Neuron (in vitro differentiated cells): Measurements from ENCODE around the gene PBOV1.

Experiments
- H2AFZ ChIP-seq: one replicate; pipeline ENCODE4 v1.6.1; 2013; ENCODE audit warnings: low read depth, mild to moderate bottlenecking, inconsistent platforms, low read length, moderate library complexity
- H3K27me3 ChIP-seq: one replicate; pipeline ENCODE4 v1.6.1; 2013; ENCODE audit warnings: low read length; ENCODE audit not compliant: insufficient read depth
- H3K36me3 ChIP-seq: one replicate; pipeline ENCODE4 v1.6.1; 2013; ENCODE audit warnings: low read length; ENCODE audit not compliant: insufficient read depth
- H3K4me1 ChIP-seq: one replicate; pipeline ENCODE4 v1.6.1; 2013; ENCODE audit warnings: low read length; ENCODE audit not compliant: insufficient read depth
- H3K4me3 ChIP-seq: 2 replicates; pipeline ENCODE4 v1.5.1; 2013; ENCODE audit warnings: mild to moderate bottlenecking, low read length, moderate library complexity
- H3K9me3 ChIP-seq: one replicate; pipeline ENCODE4 v1.6.1; 2013; ENCODE audit warnings: low read length

Gene PBOV1

DNA sequence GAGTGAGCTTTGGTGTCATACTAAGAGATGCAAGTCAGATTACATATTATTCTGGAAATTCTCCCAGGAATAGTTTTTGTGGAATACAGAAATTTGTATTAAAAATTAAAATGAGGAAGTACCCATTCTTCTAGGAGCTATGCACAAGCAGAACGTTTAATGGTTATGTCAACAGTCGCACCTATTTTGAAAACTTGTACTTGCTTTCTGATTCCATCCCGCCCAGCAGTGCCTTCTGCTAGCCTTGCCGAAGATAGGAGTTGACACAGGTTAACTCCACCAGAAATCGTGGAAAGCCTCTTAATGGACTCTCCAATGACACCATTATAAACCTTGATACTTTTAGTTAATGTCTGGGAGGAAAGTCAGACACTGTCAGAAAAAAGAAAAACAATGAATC is 6.7 kb downstream of the PBOV1 start:
- no peaks in the 10 kb centered on the region for H3K4me1 ChIP-seq
- H2AFZ ChIP-seq = no peak overlapping the region
- H3K4me3 ChIP-seq = no peak overlapping the region
- no peaks in the 10 kb centered on the region for H3K36me3 ChIP-seq
- no peaks in the 10 kb centered on the region for H3K9me3 ChIP-seq
- no peaks in the 10 kb centered on the region for H3K27me3 ChIP-seq

DNA sequence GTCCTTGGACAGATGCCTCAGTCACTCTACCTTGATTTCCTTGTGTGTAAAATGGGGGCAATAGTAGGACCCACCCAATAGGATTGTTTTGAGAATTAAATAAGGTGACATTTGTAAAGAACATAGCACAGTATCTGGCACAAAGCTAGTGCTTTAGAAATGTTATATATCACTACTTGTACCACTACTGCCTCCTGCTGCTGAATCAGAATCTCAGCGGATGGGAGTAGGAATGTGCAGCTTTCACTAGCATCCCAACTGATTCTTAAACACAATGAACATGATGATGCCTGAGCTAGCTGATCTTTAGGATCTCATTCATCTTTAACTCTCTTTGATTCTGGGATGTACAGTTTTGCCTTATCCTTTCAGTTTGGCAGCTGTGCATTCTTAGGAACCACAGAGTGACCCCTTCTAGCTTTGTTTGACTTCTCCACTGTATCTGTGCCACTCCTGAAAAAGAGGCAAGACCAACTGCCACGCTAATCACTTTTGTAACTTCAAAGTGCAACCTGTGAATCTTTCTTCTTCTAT is 7.2 kb downstream of the PBOV1 start:
- Histone ChIP-seq H3K9me3 (no peaks in the 10 kb centered on the region), H3K4me1 (no peaks in the 10 kb centered on the region), H3K36me3 (no peaks in the 10 kb centered on the region), H2AFZ (no peak overlapping the region), H3K27me3 (no peaks in the 10 kb centered on the region), H3K4me3 (no peak overlapping the region)

DNA sequence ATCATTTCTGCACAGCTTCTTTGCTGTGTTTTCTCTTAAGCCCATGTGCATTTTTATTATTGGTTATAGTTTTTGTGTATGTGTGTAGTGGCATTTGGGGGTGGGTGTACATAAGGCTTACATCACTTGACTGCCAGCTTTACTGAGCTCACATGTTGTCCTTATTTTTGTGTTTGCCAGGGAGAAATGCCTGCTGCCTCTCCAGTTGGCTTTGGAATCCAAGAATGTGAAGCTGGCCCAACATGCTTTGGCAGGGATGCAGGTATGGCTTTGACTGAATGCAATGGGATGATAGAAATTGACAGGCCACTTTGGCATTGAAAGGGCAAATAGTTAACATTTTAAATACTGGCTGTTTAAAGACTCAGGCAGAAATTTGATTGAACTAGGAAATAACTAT is 11.4 kb downstream of the PBOV1 start:
- no peaks in the 10 kb centered on the region for H3K27me3 ChIP-seq
- no peak overlapping the region for H3K4me3 ChIP-seq
- no peak overlapping the region for H2AFZ ChIP-seq
- no peaks in the 10 kb centered on the region for H3K9me3 ChIP-seq
- H3K4me1 ChIP-seq = no peaks in the 10 kb centered on the region
- H3K36me3 ChIP-seq = no peaks in the 10 kb centered on the region

DNA sequence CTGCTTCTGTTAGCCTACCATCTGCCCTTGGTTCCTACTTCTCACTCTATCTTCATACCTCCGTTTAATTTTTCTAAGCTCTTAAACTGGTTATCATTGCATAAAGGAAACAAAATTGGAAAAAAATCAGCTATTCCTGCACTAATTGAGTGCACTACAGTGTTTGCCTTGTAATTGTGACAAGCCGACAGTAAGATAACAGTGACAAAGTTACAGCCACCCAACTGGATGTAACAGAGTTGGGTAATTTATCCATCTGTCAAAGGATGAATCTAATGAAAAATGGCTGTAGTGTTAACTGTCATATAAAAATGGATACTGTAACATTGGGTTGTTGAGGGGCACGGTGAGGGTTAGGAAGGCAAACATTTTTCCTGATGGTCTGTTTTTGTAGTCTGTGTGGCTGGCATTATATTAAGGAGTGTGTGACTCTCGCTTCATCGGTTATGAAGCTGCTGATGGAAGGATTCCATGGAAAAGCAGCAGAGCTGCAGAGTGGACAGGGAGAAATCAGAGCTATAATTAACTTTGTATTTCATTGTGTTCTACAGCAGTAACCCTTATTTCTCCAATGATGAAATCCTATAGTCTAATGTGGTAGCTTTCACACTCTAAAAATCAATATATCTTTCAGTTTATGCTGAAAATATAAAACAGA is 12.7 kb downstream of the PBOV1 start:
- Histone ChIP-seq H3K27me3 (no peaks in the 10 kb centered on the region), H3K9me3 (no peaks in the 10 kb centered on the region), H3K36me3 (no peaks in the 10 kb centered on the region), H3K4me1 (no peaks in the 10 kb centered on the region), H3K4me3 (no peak overlapping the region), H2AFZ (no peak overlapping the region)

DNA sequence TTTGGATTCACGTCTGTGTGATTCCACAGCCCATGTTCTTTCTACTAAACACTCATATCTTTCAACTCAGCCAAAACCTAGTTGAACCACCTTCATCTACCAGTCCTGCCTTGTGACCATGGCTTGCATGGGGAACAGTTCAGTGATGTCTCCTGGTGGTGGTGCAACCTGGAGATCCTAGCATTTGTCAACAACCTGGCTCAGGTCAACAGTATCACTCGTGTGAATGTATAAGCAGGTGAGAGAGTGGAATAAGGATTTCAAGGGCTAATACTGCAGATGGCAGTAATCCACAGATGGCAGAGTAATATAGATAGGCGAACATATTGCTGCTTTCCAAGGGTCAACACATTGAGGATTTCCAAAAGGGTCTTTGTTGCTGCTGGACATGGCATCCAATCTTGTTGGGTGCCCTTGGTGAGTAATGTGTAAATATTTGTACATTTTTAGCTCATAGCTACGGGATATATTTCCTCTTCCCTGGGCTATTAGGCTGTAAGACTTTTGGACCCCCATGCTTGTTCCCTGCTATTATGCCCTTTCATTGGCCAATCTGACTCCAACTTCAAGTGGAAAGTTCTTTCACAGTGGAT is 13.4 kb downstream of the PBOV1 start:
- no peaks in the 10 kb centered on the region for H3K4me1 ChIP-seq

DNA sequence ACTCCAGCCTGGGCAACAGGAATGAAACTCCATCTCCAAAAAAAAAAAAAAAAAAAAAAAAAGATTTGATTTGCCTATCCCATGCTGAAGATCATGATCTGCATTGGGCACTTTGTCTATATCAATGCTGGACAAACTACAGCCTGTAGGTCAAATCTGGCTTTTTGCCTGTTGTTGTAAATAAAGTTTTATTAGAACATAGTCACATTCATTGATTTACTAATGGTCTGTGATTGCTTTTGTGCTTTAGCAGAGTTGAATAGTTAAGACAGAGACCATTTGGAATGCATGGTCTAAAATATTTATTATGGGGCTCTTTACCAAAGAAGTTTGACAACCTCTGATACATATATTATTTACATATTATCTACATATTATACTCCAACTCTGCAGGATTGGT is 14.0 kb downstream of the PBOV1 start:
- Histone ChIP-seq H3K4me1 (no peaks in the 10 kb centered on the region), H3K36me3 (no peaks in the 10 kb centered on the region), H2AFZ (no peak overlapping the region)

More for the DNA sequence above, 13.4 kb downstream of the PBOV1 start:
- Histone ChIP-seq H3K9me3 (no peaks in the 10 kb centered on the region), H3K36me3 (no peaks in the 10 kb centered on the region), H2AFZ (no peak overlapping the region), H3K4me3 (no peak overlapping the region), H3K27me3 (no peaks in the 10 kb centered on the region)

DNA sequence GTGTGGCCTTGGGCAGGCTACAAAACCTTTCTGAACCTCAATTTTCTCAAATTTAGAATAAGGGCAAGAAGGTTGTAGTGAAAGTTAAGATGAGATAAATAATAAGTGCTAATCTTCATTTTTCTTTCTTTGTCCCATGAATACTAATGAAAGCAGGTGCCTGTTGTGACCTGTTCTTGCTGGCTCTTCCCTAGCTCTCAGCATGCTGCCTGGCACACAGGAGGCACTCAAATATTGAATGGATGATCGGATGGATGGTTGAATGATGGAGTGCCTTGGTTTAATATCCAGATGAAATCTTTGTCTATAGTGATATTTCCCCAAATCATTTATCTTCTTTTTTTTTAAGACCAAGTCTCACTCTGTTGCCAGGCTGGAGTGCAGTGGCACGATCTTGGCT is 15.0 kb downstream of the PBOV1 start:
- no peaks in the 10 kb centered on the region for H3K36me3 ChIP-seq
- no peaks in the 10 kb centered on the region for H3K4me1 ChIP-seq
- H3K9me3 ChIP-seq = no peaks in the 10 kb centered on the region

More for the DNA sequence above, 14.0 kb downstream of the PBOV1 start:
- H3K27me3 ChIP-seq = no peaks in the 10 kb centered on the region
- H3K4me3 ChIP-seq = no peak overlapping the region
- no peaks in the 10 kb centered on the region for H3K9me3 ChIP-seq

DNA sequence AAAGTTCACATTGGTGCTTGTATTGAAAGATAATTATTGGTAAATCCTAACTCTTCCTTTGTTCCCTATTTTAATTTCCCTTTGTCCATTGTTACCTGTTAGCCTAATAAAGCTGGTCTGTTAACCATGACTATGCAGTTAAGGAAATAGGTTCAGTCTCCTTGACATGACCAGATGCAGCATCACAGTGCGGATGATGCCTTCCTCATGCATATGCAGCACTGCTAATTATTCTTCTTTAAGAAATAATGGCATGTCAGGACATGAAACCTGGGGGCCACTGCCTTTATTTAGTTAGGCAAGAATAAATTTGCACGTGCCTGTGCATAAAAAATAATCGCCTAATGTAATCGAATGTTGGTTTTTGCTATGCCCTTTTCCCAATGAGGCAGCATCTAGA is 16.5 kb downstream of the PBOV1 start:
- Histone ChIP-seq H2AFZ (no peak overlapping the region), H3K9me3 (no peaks in the 10 kb centered on the region), H3K4me1 (no peaks in the 10 kb centered on the region), H3K4me3 (no peak overlapping the region), H3K27me3 (no peaks in the 10 kb centered on the region), H3K36me3 (no peaks in the 10 kb centered on the region)

More for the DNA sequence above, 15.0 kb downstream of the PBOV1 start:
- Histone ChIP-seq H3K27me3 (no peaks in the 10 kb centered on the region), H2AFZ (no peak overlapping the region), H3K4me3 (no peak overlapping the region)

DNA sequence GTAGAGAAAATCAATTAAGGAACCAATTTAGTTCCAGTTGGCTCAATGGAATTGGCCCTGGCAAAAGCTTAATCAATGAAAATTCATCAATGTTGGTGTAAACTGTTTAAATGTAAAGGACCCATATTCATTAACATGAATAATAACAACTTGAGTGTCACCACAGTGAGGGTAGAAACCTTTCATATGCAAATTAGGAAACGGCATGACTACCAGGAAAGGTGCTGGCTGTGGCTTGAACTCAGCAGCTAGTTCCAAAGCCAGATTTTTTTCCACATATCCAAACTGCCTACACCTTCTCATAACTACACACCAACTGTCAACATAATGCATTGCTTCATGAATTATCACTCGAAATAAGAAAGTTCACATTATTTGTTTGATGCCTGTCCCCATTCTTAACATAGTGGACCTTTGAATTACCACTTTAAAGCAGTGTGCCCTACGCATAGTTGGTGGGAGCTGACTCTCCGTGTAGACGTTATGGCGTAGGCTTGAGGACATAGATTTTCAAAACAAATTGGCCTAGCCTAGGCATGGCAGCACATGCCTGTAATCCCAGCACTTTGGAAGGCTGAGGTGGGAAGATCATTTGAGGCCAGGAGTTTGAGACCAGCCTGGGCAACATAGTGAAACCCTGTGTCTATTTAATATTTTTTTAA is 19.7 kb downstream of the PBOV1 start:
- Histone ChIP-seq H3K9me3 (no peaks in the 10 kb centered on the region), H3K4me1 (no peaks in the 10 kb centered on the region), H3K4me3 (no peak overlapping the region), H3K27me3 (no peaks in the 10 kb centered on the region), H3K36me3 (no peaks in the 10 kb centered on the region), H2AFZ (no peak overlapping the region)

DNA sequence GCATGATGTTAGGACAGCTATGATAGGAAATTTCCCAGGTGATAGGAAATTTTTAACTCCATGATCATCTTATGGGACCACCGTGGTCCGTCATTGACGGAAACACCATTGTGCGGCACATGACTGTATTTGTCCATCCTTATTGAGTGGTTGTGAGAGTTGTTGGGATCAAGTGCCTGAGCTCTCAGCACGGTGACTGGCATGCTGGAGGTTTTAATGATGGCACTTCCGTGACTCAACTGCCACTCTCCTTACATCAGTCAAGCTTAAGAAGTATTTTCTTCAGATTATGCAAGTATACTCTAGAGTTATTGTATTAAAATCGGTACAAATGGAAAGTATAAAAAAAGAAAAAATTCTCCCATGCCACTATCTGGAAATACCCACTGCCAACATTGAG is 20.7 kb downstream of the PBOV1 start:
- H3K36me3 ChIP-seq = no peaks in the 10 kb centered on the region
- no peak overlapping the region for H3K4me3 ChIP-seq
- H3K9me3 ChIP-seq = no peaks in the 10 kb centered on the region
- H2AFZ ChIP-seq = no peak overlapping the region
- no peaks in the 10 kb centered on the region for H3K4me1 ChIP-seq
- H3K27me3 ChIP-seq = no peaks in the 10 kb centered on the region

DNA sequence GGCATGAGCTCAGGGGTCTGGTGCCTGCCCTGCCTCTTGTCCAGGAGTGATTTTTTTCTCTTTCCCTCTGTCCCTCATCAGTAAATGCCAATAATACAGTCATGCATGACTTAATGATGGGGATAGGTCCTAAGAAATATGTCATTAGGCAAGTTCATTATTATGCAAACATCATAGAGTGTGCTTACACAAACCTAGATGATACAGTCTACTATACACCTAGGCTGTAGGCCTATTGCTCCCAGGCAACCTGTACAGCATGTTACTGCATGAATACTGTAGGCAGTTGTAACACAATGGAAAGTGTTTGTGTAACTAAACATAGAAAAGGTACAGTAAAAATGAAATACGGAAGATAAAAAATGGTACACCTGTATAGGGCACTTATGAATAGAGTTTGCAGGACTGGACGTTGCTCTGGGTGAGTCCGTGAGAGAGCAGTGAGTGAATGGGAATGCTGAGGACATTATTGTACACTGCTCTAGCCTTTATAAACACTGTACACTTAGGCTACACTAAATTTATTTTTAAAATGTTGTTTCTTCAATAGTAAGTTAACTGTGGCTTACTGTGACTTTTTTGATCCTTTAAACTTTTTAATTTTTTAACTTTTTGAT is 22.1 kb downstream of the PBOV1 start:
- Histone ChIP-seq H3K27me3 (no peaks in the 10 kb centered on the region), H3K36me3 (no peaks in the 10 kb centered on the region), H3K4me1 (no peaks in the 10 kb centered on the region), H3K4me3 (no peak overlapping the region), H3K9me3 (no peaks in the 10 kb centered on the region), H2AFZ (no peak overlapping the region)

DNA sequence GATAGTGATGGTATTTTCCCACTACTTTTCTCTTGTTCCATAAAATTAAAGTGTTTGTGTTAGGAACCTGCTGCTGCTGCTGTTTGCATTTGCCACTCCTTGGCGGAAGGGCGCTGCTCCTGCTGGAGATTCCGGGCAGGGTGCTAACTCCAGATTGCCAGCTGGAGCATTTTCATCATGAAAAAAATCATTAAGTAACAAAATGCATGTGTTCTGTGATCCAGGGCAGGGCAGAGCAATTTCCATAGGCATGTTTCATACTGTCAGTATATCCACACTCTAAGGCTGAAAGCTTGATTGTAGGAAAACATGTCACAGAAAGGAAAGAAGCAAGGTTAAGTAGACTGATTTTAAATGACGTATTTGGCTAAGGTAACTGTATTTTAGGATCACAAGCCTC is 24.0 kb downstream of the PBOV1 start:
- Histone ChIP-seq H3K27me3 (no peaks in the 10 kb centered on the region), H3K36me3 (no peaks in the 10 kb centered on the region), H2AFZ (no peak overlapping the region), H3K4me1 (no peaks in the 10 kb centered on the region), H3K9me3 (no peaks in the 10 kb centered on the region), H3K4me3 (no peak overlapping the region)

DNA sequence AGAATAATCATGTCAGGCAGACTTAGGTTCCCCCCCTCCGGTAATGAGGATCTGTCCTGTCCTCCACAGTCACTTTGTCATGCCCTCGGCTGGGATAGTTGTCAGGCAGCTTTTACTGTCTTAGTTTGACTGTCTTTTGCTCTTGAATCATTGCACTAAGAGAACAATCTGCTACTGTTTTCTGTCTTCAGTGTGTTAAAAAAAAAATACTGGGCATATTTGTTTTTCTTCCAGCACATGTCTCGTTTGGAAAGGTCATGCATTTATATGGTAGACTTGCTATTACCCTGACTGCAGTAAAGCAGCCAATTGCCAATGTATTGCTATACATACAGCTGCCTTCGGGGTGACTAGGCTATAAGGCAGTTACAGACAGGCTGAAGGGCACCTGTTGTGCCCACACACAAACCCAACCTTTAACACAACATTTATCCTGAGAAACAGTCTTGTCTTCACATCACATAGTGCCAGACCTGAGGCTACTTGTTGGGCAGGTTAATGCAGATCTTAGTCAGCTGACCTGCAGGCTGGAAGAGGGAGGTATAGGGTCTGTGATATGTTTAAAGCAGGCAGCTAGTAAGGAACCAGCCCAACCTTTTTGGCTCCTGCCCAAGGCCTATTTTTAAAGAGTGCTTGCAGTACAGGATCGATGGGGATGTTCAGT is 29.9 kb downstream of the PBOV1 start:
- Histone ChIP-seq H3K27me3 (no peaks in the 10 kb centered on the region), H3K4me1 (no peaks in the 10 kb centered on the region), H3K9me3 (no peaks in the 10 kb centered on the region), H2AFZ (no peak overlapping the region), H3K4me3 (no peak overlapping the region), H3K36me3 (no peaks in the 10 kb centered on the region)
